ENCODE data around the gene PBX2.
A peak's percentile ranks its signal among the peaks of the same experiment; 100 is the strongest.
"Not testable (repeated sequence)": the region's sequence is repeated elsewhere in the genome, so short reads cannot be mapped to it uniquely, and the experiment has no call there.

PBX2 gene

GRCh38 chr6:32186151-32186840 is 3.7 kb downstream of the PBX2 start:
- DNase-seq (ENCODE audit: low read depth): not testable (repeated sequence)

- peak; percentile 87 for DNase-seq (ENCODE audit: low read depth)
Observed at GRCh38 chr6:32185681-32186131, 4.3 kb downstream of the PBX2 start.

- no peak for DNase-seq (ENCODE audit: low read depth)
Observed at GRCh38 chr6:32184084-32184640, 5.8 kb downstream of the PBX2 start, which contains the start of gene AGER. Gene AGER (minus strand): TSS chr6:32184253. CDS start chr6:32184222, 31 bp downstream.

- no peak for DNase-seq (ENCODE audit: low read depth)
Observed at GRCh38 chr6:32183483-32184083, 6.4 kb downstream of the PBX2 start.

- no peak for DNase-seq (ENCODE audit: low read depth)
Observed at GRCh38 chr6:32183030-32183429, 7.0 kb downstream of the PBX2 start.

GRCh38 chr6:32182555-32182981 is 7.4 kb downstream of the PBX2 start:
- no peak for DNase-seq (ENCODE audit: low read depth)

GRCh38 chr6:32181915-32182529 is 8.0 kb downstream of the PBX2 start:
- DNase-seq (ENCODE audit: low read depth): no peak

- DNase-seq (ENCODE audit: low read depth): no peak
Observed at GRCh38 chr6:32181148-32181702, 8.8 kb downstream of the PBX2 start.

- DNase-seq (ENCODE audit: low read depth): no peak
Observed at GRCh38 chr6:32179766-32180405, 10.1 kb downstream of the PBX2 start.

- no peak for DNase-seq (ENCODE audit: low read depth)
Observed at GRCh38 chr6:32178547-32179440, 11.2 kb downstream of the PBX2 start.

- DNase-seq (ENCODE audit: low read depth): peak; percentile 100
Observed at GRCh38 chr6:32177788-32178546, 12.0 kb downstream of the PBX2 start, which contains the start of gene RNF5. Gene RNF5 (plus strand): TSS chr6:32178405. CDS start chr6:32178512, 107 bp downstream.

GRCh38 chr6:32177183-32177787 is 12.7 kb downstream of the PBX2 start:
- DNase-seq (ENCODE audit: low read depth): no peak

GRCh38 chr6:32176476-32177182 is 13.4 kb downstream of the PBX2 start:
- no peak for DNase-seq (ENCODE audit: low read depth)

- peak; percentile 96 for DNase-seq (ENCODE audit: low read depth)
Observed at GRCh38 chr6:32175711-32176475, 14.1 kb downstream of the PBX2 start, which contains the start of gene AGPAT1. Gene AGPAT1 (minus strand): TSS chr6:32176084. CDS start chr6:32171496, 4,588 bp downstream.

GRCh38 chr6:32175322-32175710 is 14.7 kb downstream of the PBX2 start:
- DNase-seq (ENCODE audit: low read depth): no peak

GRCh38 chr6:32174416-32174815 is 15.6 kb downstream of the PBX2 start:
- DNase-seq (ENCODE audit: low read depth): no peak

- no peak for DNase-seq (ENCODE audit: low read depth)
Observed at GRCh38 chr6:32173051-32173727, 16.8 kb downstream of the PBX2 start.

- no peak for DNase-seq (ENCODE audit: low read depth)
Observed at GRCh38 chr6:32171234-32171633, 18.8 kb downstream of the PBX2 start.
